DLD1 (cell line): ENCODE results near the gene AKAP1.

Source experiments
- in situ Hi-C: cut with HindIII; loops from 2 replicates; pipeline ENCODE4 v1.10.0; 2017; ENCODE audit warnings: low sequenced_read_pairs

The AKAP1 gene

GRCh38 chr17:57158325-57158724 is 73.3 kb downstream of the AKAP1 start:
- in situ Hi-C loops, result no loop called here

GRCh38 chr17:57158795-57159194 is 73.7 kb downstream of the AKAP1 start:
- in situ Hi-C loops, result no loop called here

GRCh38 chr17:57160624-57161023 is 75.6 kb downstream of the AKAP1 start:
- in situ Hi-C loops, result no loop called here

- in situ Hi-C loops, result no loop called here
These were observed 79.8 kb downstream of the AKAP1 start for GRCh38 chr17:57164814-57165213.

GRCh38 chr17:57165754-57166153 is 80.7 kb downstream of the AKAP1 start:
- in situ Hi-C loops, result no loop called here

- in situ Hi-C loops, result no loop called here
These were observed 81.8 kb downstream of the AKAP1 start for GRCh38 chr17:57166803-57167202.

- in situ Hi-C loops, result no loop called here
These were observed 83.6 kb downstream of the AKAP1 start for GRCh38 chr17:57168695-57169094.

- in situ Hi-C loops, result no loop called here
These were observed 85.8 kb downstream of the AKAP1 start for GRCh38 chr17:57170866-57171265.
